Suppressor macrophage (primary cell): ENCODE measurements around the gene DYNC2I2.

ENCODE experiments used
- DNase-seq, 4 experiments: peaks; one replicate each; pipeline ENCODE4 v3.0.0-alpha.2; 2020 to 2022

DYNC2I2 gene

GRCh38 chr9:128635266-128636023 is 21.2 kb downstream of the DYNC2I2 start:
- DNase-seq, result peak in 2 of 4 experiments; percentile 9 to 36

GRCh38 chr9:128634651-128635262 is 21.9 kb downstream of the DYNC2I2 start:
- no peak for DNase-seq

- DNase-seq, result no peak
Measured at GRCh38 chr9:128634111-128634510, 22.5 kb downstream of the DYNC2I2 start.

- no peak for DNase-seq
Measured at GRCh38 chr9:128633601-128634000, 23.0 kb downstream of the DYNC2I2 start.

- no peak for DNase-seq
Measured at GRCh38 chr9:128633057-128633456, 23.6 kb downstream of the DYNC2I2 start.

GRCh38 chr9:128632486-128632885 is 24.2 kb downstream of the DYNC2I2 start:
- no peak for DNase-seq

- DNase-seq, result no peak
Measured at GRCh38 chr9:128632066-128632465, 24.6 kb downstream of the DYNC2I2 start.

GRCh38 chr9:128631636-128632035 is 25.0 kb downstream of the DYNC2I2 start:
- no peak for DNase-seq

- DNase-seq, result no peak
Measured at GRCh38 chr9:128629852-128630545, 26.6 kb downstream of the DYNC2I2 start.

- DNase-seq, result no peak
Measured at GRCh38 chr9:128629136-128629535, 27.5 kb downstream of the DYNC2I2 start.

GRCh38 chr9:128628471-128629048 is 28.1 kb downstream of the DYNC2I2 start:
- DNase-seq, result no peak

- DNase-seq, result no peak
Measured at GRCh38 chr9:128627906-128628305, 28.7 kb downstream of the DYNC2I2 start.

- DNase-seq, result no peak
Measured at GRCh38 chr9:128627127-128627715, 29.4 kb downstream of the DYNC2I2 start.

GRCh38 chr9:128626181-128626580 is 30.5 kb downstream of the DYNC2I2 start:
- DNase-seq, result no peak

- no peak for DNase-seq
Measured at GRCh38 chr9:128625391-128626146, 31.1 kb downstream of the DYNC2I2 start.

- no peak for DNase-seq
Measured at GRCh38 chr9:128624566-128624965, 32.1 kb downstream of the DYNC2I2 start.

GRCh38 chr9:128621730-128622455 is 34.8 kb downstream of the DYNC2I2 start:
- DNase-seq, result no peak

- no peak for DNase-seq
Measured at GRCh38 chr9:128619779-128620178, 36.9 kb downstream of the DYNC2I2 start.

GRCh38 chr9:128619127-128619526 is 37.5 kb downstream of the DYNC2I2 start:
- no peak for DNase-seq

GRCh38 chr9:128617943-128618342 is 38.7 kb downstream of the DYNC2I2 start:
- no peak for DNase-seq

- no peak for DNase-seq
Measured at GRCh38 chr9:128615571-128615970, 41.1 kb downstream of the DYNC2I2 start.
